ENCODE measurements around the gene SDC3.

The SDC3 gene

DNA sequence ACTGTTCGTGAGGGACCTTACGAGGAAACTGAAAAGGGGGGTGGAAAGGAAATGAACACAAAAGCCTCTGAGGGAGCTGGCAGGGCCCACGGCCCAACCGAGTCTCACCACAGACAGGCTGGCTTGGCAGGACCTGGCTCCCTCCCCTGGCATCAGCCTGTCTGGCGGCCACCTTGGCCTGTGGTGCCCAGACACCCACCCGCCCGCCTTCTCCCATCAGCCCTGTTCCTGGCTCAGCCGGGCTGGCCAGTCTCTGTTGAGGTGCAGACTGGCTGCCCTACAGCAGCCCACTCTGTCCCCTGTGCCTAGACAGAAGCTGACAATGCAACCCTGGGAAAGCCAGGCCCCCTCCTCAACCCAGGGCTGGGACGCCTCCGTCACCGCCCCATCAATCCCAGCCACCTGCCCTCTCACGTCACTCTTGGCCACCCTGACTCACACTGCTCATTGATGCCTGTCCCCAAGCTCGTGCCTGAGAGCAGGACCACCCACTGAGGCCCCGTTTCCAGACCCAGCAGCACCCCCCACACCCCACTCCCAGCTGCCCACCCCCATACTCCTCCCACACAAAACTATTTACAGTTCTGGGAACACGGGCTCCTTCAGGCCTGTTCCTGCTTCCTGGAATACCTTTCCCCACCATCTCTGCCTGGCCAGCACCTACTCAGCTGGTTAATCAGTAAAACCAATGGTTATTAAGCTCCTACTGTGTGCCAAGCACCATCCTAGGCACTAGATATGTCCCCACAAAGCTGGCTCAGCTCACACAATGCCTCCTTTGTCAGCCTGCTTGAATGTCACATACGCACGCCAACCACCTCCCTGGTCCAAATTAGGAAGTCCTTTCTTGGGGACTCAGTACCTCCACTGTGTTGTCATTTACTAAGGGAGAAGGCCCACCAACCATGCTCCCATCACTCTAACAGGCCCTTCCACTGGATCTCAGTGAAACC is 22.7 kb downstream of the SDC3 start:
- TF ChIP-seq, protein P1, sequence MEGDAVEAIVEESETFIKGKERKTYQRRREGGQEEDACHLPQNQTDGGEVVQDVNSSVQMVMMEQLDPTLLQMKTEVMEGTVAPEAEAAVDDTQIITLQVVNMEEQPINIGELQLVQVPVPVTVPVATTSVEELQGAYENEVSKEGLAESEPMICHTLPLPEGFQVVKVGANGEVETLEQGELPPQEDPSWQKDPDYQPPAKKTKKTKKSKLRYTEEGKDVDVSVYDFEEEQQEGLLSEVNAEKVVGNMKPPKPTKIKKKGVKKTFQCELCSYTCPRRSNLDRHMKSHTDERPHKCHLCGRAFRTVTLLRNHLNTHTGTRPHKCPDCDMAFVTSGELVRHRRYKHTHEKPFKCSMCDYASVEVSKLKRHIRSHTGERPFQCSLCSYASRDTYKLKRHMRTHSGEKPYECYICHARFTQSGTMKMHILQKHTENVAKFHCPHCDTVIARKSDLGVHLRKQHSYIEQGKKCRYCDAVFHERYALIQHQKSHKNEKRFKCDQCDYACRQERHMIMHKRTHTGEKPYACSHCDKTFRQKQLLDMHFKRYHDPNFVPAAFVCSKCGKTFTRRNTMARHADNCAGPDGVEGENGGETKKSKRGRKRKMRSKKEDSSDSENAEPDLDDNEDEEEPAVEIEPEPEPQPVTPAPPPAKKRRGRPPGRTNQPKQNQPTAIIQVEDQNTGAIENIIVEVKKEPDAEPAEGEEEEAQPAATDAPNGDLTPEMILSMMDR (conservative IDR thresholded peaks at IDR 0.05; ENCODE audit: control insufficient read depth, insufficient read depth, low read depth, low read length): no peak

DNA sequence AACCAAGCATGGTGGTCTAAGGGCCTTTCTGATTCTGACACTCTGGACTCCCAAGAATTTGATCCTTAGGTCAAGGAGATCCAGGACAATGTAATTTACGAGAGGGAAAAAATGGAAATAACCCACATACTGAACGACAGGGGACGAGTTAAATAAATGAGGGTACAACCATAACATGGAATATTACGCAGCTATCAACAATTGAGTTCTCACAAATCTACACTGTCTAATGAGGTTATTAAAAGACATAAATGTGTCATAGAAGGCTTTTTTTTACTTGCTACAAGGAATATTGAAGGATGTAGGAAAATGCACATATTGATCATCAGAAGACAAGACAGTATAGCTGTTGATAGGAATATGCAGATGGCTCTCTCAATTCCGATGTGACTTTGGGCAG is 23.8 kb downstream of the SDC3 start:
- DNase-seq (ENCODE audit: low read depth): no peak
- no peak overlapping the region for H3K4me3 ChIP-seq (ENCODE audit: control insufficient read depth, low read depth, low read length)
- TF ChIP-seq, protein P1 (conservative IDR thresholded peaks at IDR 0.05; ENCODE audit: control insufficient read depth, insufficient read depth, low read depth, low read length): no peak

More for the DNA sequence above, 22.7 kb downstream of the SDC3 start:
- no peak overlapping the region for H3K4me3 ChIP-seq (ENCODE audit: control insufficient read depth, low read depth, low read length)
- DNase-seq (ENCODE audit: low read depth): no peak

DNA sequence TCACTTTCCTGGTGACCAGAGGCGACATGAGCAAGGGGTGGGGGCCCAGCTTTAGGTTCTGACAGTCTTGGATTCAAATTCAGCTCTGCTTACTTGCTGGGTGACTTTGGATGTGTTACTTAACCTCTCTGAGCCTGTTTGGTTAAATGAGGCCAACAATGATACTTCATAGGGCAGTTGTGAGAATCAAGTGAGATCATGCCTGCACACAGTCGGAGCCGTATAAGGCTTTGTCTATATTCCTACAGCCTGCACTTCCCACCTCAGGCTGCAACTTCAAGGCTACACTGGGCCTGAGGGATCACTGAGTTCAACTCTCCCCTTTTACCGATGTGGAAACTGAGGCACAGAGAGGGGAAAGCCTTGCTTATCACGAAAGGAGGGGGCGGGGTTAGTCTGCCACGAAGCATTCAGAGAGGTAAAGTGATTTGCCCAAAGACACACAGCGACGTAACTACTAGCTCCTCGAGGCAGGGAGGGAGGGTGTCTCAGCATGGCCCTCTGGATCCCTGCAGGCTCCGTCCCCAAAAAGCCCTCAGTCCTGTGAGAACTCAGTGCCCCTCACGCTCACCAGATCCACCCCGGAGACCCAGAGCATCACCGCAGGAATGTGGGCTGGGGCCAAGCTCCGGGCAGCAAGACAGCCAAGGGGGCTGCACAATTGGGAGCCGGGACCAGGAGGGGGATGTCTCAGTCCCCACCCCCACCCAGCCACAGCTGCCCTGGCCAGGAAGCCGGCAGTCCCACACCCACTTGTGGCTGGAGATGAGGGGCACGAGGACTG is 25.0 kb downstream of the SDC3 start:
- DNase-seq (ENCODE audit: low read depth): no peak
- TF ChIP-seq, protein P1 (conservative IDR thresholded peaks at IDR 0.05; ENCODE audit: control insufficient read depth, insufficient read depth, low read depth, low read length): no peak
- no peak overlapping the region for H3K4me3 ChIP-seq (ENCODE audit: control insufficient read depth, low read depth, low read length)

DNA sequence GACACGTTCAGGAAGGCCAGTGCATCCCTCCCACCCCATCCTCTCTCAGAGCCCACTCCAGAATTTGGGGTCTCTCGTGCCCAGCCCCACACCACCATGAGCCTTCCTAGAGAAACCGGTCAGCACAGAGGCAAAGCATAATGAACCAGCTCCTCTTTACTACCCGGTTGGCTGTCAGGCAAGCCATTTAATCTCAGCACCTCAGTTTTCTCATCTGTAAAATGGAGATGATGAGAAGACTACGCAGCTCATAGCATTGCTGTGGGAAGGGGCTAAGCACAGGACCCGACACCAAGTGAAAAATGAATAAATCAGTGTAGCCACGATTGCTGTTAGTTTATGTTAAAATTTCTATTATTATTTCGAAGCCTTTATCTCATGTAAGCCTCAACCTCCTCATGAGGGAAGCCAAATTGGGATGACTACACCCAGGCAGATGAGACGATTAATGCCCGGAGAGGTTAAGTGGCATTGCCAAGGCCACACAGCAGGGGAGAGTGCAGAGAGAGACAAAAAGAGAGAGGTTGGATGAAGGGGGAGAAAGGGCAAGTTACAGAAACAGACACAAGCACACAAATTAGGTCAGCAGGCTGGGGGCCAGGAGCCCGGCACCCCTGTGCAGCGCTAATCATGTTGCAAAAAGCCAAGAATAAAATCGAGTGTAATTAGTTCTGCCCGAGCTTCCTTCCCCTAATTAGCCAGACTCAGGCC is 25.7 kb downstream of the SDC3 start:
- no peak overlapping the region for H3K4me3 ChIP-seq (ENCODE audit: control insufficient read depth, low read depth, low read length)
- no peak for DNase-seq (ENCODE audit: low read depth)
- TF ChIP-seq, protein P1 (conservative IDR thresholded peaks at IDR 0.05; ENCODE audit: control insufficient read depth, insufficient read depth, low read depth, low read length): no peak

DNA sequence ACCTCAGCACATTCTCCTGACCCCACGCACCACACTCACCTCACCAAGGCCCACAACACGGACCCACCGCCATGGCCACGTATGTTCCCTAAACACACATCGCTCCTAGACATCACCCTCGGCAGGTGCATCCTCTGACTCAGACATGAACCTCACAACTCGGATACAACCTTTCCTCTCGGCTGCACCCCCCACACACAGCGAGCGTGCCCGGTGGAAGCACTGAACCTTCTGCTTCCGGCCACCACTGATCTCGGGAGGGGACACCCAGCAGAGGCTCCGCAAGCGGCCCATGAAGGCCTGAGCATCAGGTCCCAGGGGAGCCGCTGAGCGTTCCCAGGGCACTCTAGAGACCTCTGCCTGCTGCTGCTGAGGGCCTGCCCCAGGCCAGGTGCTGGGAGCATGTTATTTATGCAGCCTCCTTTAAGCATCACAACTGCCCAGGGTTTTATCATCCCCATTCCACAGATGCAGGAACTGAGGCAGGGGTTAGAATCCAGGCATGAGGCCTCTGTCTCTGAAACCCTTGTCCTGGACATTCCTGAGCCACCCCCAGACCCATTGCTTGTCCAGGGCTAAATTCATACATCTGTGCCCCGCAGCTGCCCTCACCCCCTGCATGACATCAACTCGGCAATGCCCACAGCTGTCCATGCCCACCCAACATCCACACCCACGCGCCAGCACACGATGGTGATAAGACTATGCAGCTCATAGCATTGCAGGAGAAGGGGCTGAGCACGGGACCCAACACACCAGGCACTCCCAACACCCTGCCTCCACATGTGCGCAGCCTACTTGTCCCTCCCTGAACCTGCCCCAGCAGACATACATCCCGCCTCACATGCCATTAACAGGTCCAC is 27.0 kb downstream of the SDC3 start:
- H3K4me3 ChIP-seq (ENCODE audit: control insufficient read depth, low read depth, low read length): no peak overlapping the region
- TF ChIP-seq, protein P1 (conservative IDR thresholded peaks at IDR 0.05; ENCODE audit: control insufficient read depth, insufficient read depth, low read depth, low read length): no peak
- no peak for DNase-seq (ENCODE audit: low read depth)
